Lung (tissue), 12 donors: ENCODE data around the gene DAAM2. TPM values are rescaled to one million over a fixed set of nuclear protein-coding genes. Genes with fewer than 3 reads are reported as not detected.

Source experiments
- ATAC-seq: fragments of 200-7000 bp; cut with Tn5 transposase; one replicate; pipeline ENCODE4 v1.9.1; 2020; ENCODE audit warnings: moderate number of reproducible peaks; ENCODE audit not compliant: insufficient read depth, low FRiP score
- DNase-seq, 3 donors: peaks; one replicate each; pipeline ENCODE4 v3.0.0-alpha.2; 2013 to 2017
- H3K27ac ChIP-seq, 2 donors: one replicate each; pipeline ENCODE4 v1.5.1; 2013; ENCODE audit warnings: mild to moderate bottlenecking in 2 of 2, moderate library complexity in 2 of 2, control low read depth in 1 of 2, inconsistent platforms in 1 of 2, low read depth in 1 of 2, low read length in 1 of 2
- H3K27me3 ChIP-seq, 3 donors: one replicate each; pipeline ENCODE4 v1.5.1; 2013; ENCODE audit warnings: low read length in 2 of 3; ENCODE audit not compliant: control insufficient read depth in 3 of 3, insufficient read depth in 3 of 3
- H3K36me3 ChIP-seq, 4 donors: one replicate each; pipeline ENCODE4 v1.5.1; 2013; ENCODE audit warnings: low read length in 4 of 4, mild to moderate bottlenecking in 1 of 4, moderate library complexity in 1 of 4; ENCODE audit not compliant: control insufficient read depth in 4 of 4, insufficient read depth in 4 of 4
- H3K4me1 ChIP-seq, 5 donors: one replicate each; pipeline ENCODE4 v1.5.1; 2013; ENCODE audit warnings: low read length in 5 of 5, mild to moderate bottlenecking in 2 of 5, moderate library complexity in 1 of 5; ENCODE audit not compliant: control insufficient read depth in 5 of 5, insufficient read depth in 5 of 5
- H3K4me3 ChIP-seq: one replicate; pipeline ENCODE4 v1.5.1; 2013; ENCODE audit warnings: mild to moderate bottlenecking, control low read depth, moderate library complexity
- H3K9ac ChIP-seq, 2 donors: one replicate each; pipeline ENCODE4 v1.5.1; 2013; ENCODE audit warnings: low read length in 2 of 2, control low read depth in 1 of 2; ENCODE audit not compliant: insufficient read depth in 1 of 2
- H3K9me3 ChIP-seq, 4 donors: one replicate each; pipeline ENCODE4 v1.5.1; 2013; ENCODE audit warnings: low read length in 3 of 4, mild to moderate bottlenecking in 1 of 4, moderate library complexity in 1 of 4; ENCODE audit not compliant: control insufficient read depth in 4 of 4, insufficient read depth in 3 of 4
- WGBS, 2 donors: extraction: QIAGEN DNeasy Blood & Tissue Kit; methylation state at CpG; one replicate each; pipeline ENCODE4 v1.1.7; 2013; 5-methylcytosine and 5-hydroxymethylcytosine counted together
- polyA plus RNA-seq, 2 donors: library from polyadenylated mRNA; stranded (reverse); fragments of 200-250 nt; gene quantifications; one replicate each; pipeline ENCODE4 v1.2.1, GENCODE V29; 2013
- total RNA-seq, 2 donors: library from RNA; depleted of rRNA in 1 of 2; stranded (reverse); fragments of >200 nt in 1 of 2; gene quantifications; one replicate each; pipeline ENCODE4 v1.2.1, GENCODE V29; 2014 to 2021
- TF ChIP-seq, protein P1 (sequence below): IDR thresholded peaks from 2 replicates; pipeline ENCODE4 v1.5.1; 2012; ENCODE audit warnings: mild to moderate bottlenecking; ENCODE audit errors: control extremely low read depth, extremely low read depth
- donor health status: control.
- donor health status: control.
- donor health status: Bipolar disorder and iron deficiency.
- donor health status: healthy.
- donor health status: DM: yes; HTN: yes; CAD: no.

The DAAM2 gene
- total and polyA plus RNA-seq, 4 donors, result 13.6 to 43.0 (median 28.5) TPM

DNA sequence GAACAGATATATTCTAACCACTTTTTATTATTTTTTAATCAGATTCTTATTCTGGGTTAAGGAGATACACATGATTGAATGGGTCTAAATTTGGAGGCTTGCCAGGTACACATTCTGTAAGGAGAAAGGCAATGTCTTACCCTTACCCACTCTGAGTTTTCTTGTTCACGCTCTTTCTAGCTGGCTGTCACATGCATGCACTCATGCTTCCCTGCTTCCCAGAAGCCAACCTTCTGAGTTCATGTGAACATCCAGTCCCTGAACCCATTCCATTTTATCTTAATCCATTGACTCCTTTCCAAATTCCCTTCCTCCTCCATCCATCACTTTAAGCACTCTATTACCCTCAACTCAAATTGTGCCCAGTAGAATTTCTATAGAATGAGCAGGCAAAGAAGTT lies 159.5 kb downstream of the DAAM2 start:
- H3K36me3 ChIP-seq, result no peaks in the 10 kb centered on the region
- H3K4me1 ChIP-seq, result peaks cover 0 to 11% (median 1%) of the 10 kb centered on the region in 5 donors
- H3K27me3 ChIP-seq, result no peaks in the 10 kb centered on the region
- ATAC-seq, result no peak
- no peak overlapping the region for H3K4me3 ChIP-seq
- DNase-seq, result peak in 1 of 3 donors; percentile 23
- H3K9ac ChIP-seq, result no peak overlapping the region
- 74 to 94% methylated on average over 1 of the region's 1 CpG for WGBS, 2 donors
- no peak overlapping the region for H3K27ac ChIP-seq
- TF ChIP-seq, protein P1, sequence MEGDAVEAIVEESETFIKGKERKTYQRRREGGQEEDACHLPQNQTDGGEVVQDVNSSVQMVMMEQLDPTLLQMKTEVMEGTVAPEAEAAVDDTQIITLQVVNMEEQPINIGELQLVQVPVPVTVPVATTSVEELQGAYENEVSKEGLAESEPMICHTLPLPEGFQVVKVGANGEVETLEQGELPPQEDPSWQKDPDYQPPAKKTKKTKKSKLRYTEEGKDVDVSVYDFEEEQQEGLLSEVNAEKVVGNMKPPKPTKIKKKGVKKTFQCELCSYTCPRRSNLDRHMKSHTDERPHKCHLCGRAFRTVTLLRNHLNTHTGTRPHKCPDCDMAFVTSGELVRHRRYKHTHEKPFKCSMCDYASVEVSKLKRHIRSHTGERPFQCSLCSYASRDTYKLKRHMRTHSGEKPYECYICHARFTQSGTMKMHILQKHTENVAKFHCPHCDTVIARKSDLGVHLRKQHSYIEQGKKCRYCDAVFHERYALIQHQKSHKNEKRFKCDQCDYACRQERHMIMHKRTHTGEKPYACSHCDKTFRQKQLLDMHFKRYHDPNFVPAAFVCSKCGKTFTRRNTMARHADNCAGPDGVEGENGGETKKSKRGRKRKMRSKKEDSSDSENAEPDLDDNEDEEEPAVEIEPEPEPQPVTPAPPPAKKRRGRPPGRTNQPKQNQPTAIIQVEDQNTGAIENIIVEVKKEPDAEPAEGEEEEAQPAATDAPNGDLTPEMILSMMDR, result no peak
- H3K9me3 ChIP-seq, result no peaks in the 10 kb centered on the region

DNA sequence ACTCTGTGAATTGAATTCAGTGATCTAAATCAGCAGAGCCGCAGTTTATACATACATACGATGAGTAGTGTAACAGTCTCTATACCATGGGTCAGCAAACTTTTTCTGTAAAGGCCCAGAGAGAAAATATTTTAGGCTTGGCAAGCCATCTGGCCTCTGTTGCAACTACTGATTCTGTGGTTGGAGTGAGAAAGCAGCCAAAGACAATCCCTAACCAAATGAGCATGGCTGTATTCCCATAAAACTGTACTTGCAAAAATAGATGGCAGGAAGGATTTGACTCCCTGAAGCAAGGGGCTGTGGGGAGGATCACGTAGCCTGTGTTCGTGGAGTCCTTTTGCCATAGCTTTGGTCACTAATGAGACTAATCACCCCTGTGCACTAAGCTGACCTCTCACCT lies 160.0 kb downstream of the DAAM2 start:
- no peak overlapping the region for H3K4me3 ChIP-seq
- 78 to 90% methylated on average over 4 of the region's 4 CpGs for WGBS, 2 donors
- no peak overlapping the region for H3K27ac ChIP-seq
- H3K9ac ChIP-seq, result no peak overlapping the region
- no peaks in the 10 kb centered on the region for H3K27me3 ChIP-seq
- H3K36me3 ChIP-seq, result no peaks in the 10 kb centered on the region
- ATAC-seq (no peak), DNase-seq (peak; percentile 23 to 83 (median 60))
- H3K9me3 ChIP-seq, result no peaks in the 10 kb centered on the region
- TF ChIP-seq, protein P1, result no peak
- H3K4me1 ChIP-seq, result peaks cover 0 to 11% (median 1%) of the 10 kb centered on the region in 5 donors

DNA sequence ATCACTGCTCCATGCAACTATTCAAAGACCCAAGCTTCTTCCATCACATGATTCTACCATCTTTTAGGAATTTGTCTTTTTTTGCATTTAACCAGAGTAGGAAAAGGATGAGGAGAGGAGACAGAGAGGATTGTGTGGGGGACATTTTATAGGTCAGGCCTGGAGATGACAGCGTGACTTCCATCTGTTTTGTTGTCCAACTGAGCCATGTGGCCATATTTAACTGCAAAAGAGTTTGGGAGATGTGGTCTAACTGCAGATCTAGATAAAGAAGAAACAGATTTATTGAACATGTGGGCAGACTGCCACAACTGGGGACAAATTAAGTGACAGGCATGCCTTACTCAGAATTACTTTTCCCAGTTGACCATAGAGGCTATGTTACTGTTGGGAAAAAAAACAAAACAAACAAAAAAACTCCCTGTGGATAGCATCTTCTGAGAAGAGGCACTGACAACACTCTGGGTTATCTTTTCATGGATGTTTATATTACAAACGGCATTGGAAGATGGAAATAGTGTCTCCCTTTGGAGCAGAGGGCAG lies 161.0 kb downstream of the DAAM2 start:
- ATAC-seq, result no peak
- Histone ChIP-seq H3K4me1 (peaks cover 0 to 11% (median 1%) of the 10 kb centered on the region in 5 donors), H3K27me3 (no peaks in the 10 kb centered on the region), H3K9me3 (no peaks in the 10 kb centered on the region), H3K4me3 (no peak overlapping the region), H3K9ac (no peak overlapping the region), H3K27ac (no peak overlapping the region), H3K36me3 (no peaks in the 10 kb centered on the region)
- TF ChIP-seq, protein P1, result no peak
- peak; percentile 23 to 53 (median 27) for DNase-seq
- 66 to 72% methylated on average over 2 of the region's 2 CpGs for WGBS, 2 donors

Other genes starting within 250 kb of the DAAM2 start
- gene KIF6, start 67.0 kb upstream of the DAAM2 start, total RNA-seq, result 1 to 10 TPM; 7.1 to 7.8 TPM
- 1 to 10 TPM; 1.1 to 1.9 TPM for gene KIF6, start 67.0 kb upstream of the DAAM2 start, polyA plus RNA-seq
- 10 to 100 TPM; 19.5 to 23.0 TPM for gene MOCS1, start 142.1 kb downstream of the DAAM2 start, total RNA-seq
- gene MOCS1, start 142.1 kb downstream of the DAAM2 start, polyA plus RNA-seq, result 10 to 100 TPM; 10.3 to 18.8 TPM